Measurements from ENCODE around the gene PRELID3B.

Gene PRELID3B

GRCh38 chr20:59004763-59005522, 37.6 kb downstream of the PRELID3B start:
- DNase-seq (ENCODE audit: insufficient read length, low spot score) (no peak), FAIRE-seq (no peak)
- TF ChIP-seq, protein P1, sequence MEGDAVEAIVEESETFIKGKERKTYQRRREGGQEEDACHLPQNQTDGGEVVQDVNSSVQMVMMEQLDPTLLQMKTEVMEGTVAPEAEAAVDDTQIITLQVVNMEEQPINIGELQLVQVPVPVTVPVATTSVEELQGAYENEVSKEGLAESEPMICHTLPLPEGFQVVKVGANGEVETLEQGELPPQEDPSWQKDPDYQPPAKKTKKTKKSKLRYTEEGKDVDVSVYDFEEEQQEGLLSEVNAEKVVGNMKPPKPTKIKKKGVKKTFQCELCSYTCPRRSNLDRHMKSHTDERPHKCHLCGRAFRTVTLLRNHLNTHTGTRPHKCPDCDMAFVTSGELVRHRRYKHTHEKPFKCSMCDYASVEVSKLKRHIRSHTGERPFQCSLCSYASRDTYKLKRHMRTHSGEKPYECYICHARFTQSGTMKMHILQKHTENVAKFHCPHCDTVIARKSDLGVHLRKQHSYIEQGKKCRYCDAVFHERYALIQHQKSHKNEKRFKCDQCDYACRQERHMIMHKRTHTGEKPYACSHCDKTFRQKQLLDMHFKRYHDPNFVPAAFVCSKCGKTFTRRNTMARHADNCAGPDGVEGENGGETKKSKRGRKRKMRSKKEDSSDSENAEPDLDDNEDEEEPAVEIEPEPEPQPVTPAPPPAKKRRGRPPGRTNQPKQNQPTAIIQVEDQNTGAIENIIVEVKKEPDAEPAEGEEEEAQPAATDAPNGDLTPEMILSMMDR (IDR thresholded peaks at IDR 0.05; ENCODE audit: insufficient read depth, missing control alignments) = no peak

- no peak for DNase-seq (ENCODE audit: insufficient read length, low spot score)
- TF ChIP-seq, protein P1 (IDR thresholded peaks at IDR 0.05; ENCODE audit: insufficient read depth, missing control alignments) = no peak
- no peak for FAIRE-seq
Observed at GRCh38 chr20:59004493-59004762, 38.2 kb downstream of the PRELID3B start.

- TF ChIP-seq, protein P1 (IDR thresholded peaks at IDR 0.05; ENCODE audit: insufficient read depth, missing control alignments) = no peak
- FAIRE-seq = no peak
- DNase-seq (ENCODE audit: insufficient read length, low spot score) = no peak
Observed at GRCh38 chr20:59003836-59004492, 38.6 kb downstream of the PRELID3B start.

DNA sequence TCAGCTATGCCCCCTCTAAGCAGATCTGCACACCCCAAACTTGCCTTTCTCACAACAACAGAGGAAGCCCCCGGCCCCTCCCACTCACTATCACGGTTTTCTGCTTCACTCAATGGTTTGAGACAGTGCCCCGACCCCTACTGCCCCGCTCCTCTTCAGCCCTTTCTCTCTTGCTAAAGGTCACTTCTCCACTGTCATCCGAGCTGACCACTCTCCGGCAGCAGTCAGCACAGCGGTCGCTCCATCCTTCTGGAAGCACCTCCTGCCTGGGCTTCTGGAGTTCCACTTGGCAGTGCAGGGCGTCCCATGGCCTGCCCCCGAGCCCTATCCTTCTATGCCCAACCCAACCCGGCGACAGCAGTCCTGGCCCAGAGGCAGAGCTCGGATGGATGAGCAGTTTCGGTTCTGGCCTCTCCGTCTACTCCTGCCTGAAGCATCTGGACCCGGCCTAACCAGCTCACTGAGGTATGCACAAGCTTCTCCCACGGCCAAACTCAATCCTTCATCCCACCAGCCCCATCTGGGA, 39.6 kb downstream of the PRELID3B start:
- FAIRE-seq (no peak), DNase-seq (ENCODE audit: insufficient read length, low spot score) (no peak)
- TF ChIP-seq, protein P1 (IDR thresholded peaks at IDR 0.05; ENCODE audit: insufficient read depth, missing control alignments) = no peak

GRCh38 chr20:59002388-59002787, 40.2 kb downstream of the PRELID3B start:
- TF ChIP-seq, protein P1 (IDR thresholded peaks at IDR 0.05; ENCODE audit: insufficient read depth, missing control alignments) = no peak
- DNase-seq (ENCODE audit: insufficient read length, low spot score) = no peak
- no peak for FAIRE-seq

DNA sequence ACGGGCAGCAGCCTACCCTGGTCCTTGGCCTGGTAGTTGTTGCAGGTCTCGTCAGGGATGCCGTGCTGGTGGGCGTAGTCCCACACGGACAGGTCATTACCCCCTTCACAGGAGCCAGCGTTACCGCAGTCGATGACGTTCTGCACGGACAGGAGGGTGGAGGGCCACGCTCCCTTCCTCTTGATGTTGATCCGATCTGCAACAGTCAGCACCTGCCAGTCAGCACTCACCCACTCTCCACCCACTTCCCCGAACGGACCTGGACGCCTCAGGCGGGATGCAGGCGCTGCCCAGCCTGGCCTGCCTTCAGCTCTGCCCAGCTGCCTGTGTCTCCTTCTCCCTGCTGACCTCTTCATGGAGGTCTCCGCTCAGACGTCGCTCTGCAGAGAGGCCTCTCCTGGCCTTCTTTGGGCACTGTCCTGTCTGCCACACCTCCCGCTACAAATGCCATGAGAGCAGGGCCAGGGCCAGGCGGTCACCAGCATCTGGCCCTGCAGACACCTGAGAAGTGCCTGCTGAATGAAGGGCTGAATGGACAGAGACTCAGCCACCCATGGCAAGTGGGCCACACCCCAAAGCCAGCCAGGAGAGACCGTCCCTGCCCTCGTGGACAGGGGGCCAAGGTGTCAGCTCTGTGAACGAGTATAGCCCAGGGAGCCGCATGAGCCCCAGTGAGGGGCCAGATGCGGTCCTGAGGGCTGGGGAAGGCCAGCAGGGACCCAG, 41.0 kb downstream of the PRELID3B start:
- DNase-seq (ENCODE audit: insufficient read length, low spot score) (no peak), FAIRE-seq (no peak)
- TF ChIP-seq, protein P1 (IDR thresholded peaks at IDR 0.05; ENCODE audit: insufficient read depth, missing control alignments) = no peak

Data from D721Med (cell line).